ENCODE results near the gene ATP8B4. TPM values are rescaled to one million over a fixed set of nuclear protein-coding genes. Genes with fewer than 3 reads are reported as not detected.

Gene ATP8B4
- total and polyA plus RNA-seq, 12 donors: 0.39 to 5.3 (median 1.6) TPM

GRCh38 chr15:50083424-50084025, 35.5 kb downstream of the ATP8B4 start:
- TF ChIP-seq, protein P1, sequence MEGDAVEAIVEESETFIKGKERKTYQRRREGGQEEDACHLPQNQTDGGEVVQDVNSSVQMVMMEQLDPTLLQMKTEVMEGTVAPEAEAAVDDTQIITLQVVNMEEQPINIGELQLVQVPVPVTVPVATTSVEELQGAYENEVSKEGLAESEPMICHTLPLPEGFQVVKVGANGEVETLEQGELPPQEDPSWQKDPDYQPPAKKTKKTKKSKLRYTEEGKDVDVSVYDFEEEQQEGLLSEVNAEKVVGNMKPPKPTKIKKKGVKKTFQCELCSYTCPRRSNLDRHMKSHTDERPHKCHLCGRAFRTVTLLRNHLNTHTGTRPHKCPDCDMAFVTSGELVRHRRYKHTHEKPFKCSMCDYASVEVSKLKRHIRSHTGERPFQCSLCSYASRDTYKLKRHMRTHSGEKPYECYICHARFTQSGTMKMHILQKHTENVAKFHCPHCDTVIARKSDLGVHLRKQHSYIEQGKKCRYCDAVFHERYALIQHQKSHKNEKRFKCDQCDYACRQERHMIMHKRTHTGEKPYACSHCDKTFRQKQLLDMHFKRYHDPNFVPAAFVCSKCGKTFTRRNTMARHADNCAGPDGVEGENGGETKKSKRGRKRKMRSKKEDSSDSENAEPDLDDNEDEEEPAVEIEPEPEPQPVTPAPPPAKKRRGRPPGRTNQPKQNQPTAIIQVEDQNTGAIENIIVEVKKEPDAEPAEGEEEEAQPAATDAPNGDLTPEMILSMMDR (IDR thresholded peaks at IDR 0.05): no peak
- Histone ChIP-seq H3K4me3 (no peak overlapping the region), H3K36me3 (no peaks in the 10 kb centered on the region), H3K27me3 (no peaks in the 10 kb centered on the region), H3K9me3 (no peaks in the 10 kb centered on the region), H3K27ac (no peak overlapping the region), H3K4me1 (no peaks in the 10 kb centered on the region)
- ATAC-seq (no peak), DNase-seq (no peak)
- 64 to 65% methylated on average over 4 of the region's 4 CpGs for WGBS, 2 donors
- intact Hi-C loops (cut with DNase I): no loop called here

- intact Hi-C loops (cut with DNase I): no loop called here
- TF ChIP-seq, protein P1 (IDR thresholded peaks at IDR 0.05): no peak
- Histone ChIP-seq H3K36me3 (no peaks in the 10 kb centered on the region), H3K4me3 (no peak overlapping the region), H3K4me1 (no peaks in the 10 kb centered on the region), H3K9me3 (no peaks in the 10 kb centered on the region), H3K27me3 (no peaks in the 10 kb centered on the region), H3K27ac (no peak overlapping the region)
- WGBS, 2 donors: 48 to 62% methylated on average over 2 of the region's 2 CpGs
- ATAC-seq (no peak), DNase-seq (no peak)
Measured at GRCh38 chr15:50082066-50082465, 37.0 kb downstream of the ATP8B4 start.

- DNase-seq (no peak), ATAC-seq (no peak)
- no peaks in the 10 kb centered on the region for H3K36me3 ChIP-seq
- WGBS, 2 donors: 65 to 67% methylated on average over 2 of the region's 2 CpGs
- intact Hi-C loops (cut with DNase I): no loop called here
- H3K4me3 ChIP-seq: no peak overlapping the region
- H3K4me1 ChIP-seq: no peaks in the 10 kb centered on the region
- H3K27me3 ChIP-seq: no peaks in the 10 kb centered on the region
- TF ChIP-seq, protein P1 (IDR thresholded peaks at IDR 0.05): no peak
- H3K27ac ChIP-seq: no peak overlapping the region
- H3K9me3 ChIP-seq: no peaks in the 10 kb centered on the region
Measured at GRCh38 chr15:50077651-50078050, 41.4 kb downstream of the ATP8B4 start.

DNA sequence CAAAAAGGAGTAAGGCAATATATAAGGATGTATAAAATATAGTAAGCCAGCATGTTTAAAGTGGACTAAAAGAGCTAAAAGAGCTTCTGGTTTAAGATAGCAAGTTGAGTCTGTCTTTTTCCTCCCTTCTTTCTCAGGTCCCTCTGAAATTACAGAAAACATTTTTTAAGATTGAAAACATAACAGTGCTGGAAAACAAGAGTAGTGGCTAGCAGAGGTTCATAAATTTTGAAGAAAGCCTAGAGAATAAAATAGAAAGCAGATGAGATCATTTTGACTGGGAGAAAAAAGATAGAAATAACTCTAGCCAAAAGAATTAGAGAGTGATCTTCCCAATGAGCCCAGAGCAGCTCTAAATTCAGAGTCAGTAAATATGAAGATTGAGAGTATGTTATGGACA, 41.9 kb downstream of the ATP8B4 start:
- no peaks in the 10 kb centered on the region for H3K27me3 ChIP-seq
- no peaks in the 10 kb centered on the region for H3K4me1 ChIP-seq
- H3K36me3 ChIP-seq: no peaks in the 10 kb centered on the region
- DNase-seq (no peak), ATAC-seq (no peak)
- intact Hi-C loops (cut with DNase I): no loop called here
- H3K4me3 ChIP-seq: no peak overlapping the region
- no peaks in the 10 kb centered on the region for H3K9me3 ChIP-seq
- TF ChIP-seq, protein P1 (IDR thresholded peaks at IDR 0.05): no peak
- H3K27ac ChIP-seq: no peak overlapping the region
